Omental fat pad (tissue), 4 donors: ENCODE data around the gene TDRD1. TPM values are rescaled to one million over a fixed set of nuclear protein-coding genes. Genes with fewer than 3 reads are reported as not detected.

Source experiments
- ATAC-seq: fragments of 150-250 bp; one replicate; pipeline ENCODE4 v1.9.1; 2016; ENCODE audit warnings: mild to moderate bottlenecking, moderate library complexity; ENCODE audit not compliant: low FRiP score
- DNase-seq: peaks from one replicate; pipeline ENCODE4 v3.0.0-alpha.2; 2019; ENCODE audit warnings: low spot score
- CTCF ChIP-seq, 3 donors: fragments of 450-650 bp; IDR thresholded peaks; one replicate each; pipeline ENCODE4 v1.5.1; 2016 to 2017; ENCODE audit warnings: antibody characterized with exemption in 3 of 3, mild to moderate bottlenecking in 3 of 3, moderate library complexity in 2 of 3
- total RNA-seq, 4 donors: library from RNA; depleted of rRNA; stranded (reverse); fragments of >200 nt; gene quantifications; one replicate each; pipeline ENCODE4 v1.1.0, GENCODE V29; 2016

TDRD1 gene
- total RNA-seq, 4 donors from 2014 or later, result 0.24 to 0.46 (median 0.31) TPM; not detected in 1

GRCh38 chr10:114223066-114223465 lies 43.9 kb downstream of the TDRD1 start:
- TF ChIP-seq CTCF (IDR thresholded peaks at IDR 0.05), result no peak
- DNase-seq, result no peak
- ATAC-seq, result no peak

- ATAC-seq, result no peak
- no peak for TF ChIP-seq CTCF (IDR thresholded peaks at IDR 0.05)
- DNase-seq, result no peak
Observed at GRCh38 chr10:114228156-114228555, 49.0 kb downstream of the TDRD1 start.

- TF ChIP-seq CTCF (IDR thresholded peaks at IDR 0.05), result no peak
- ATAC-seq (no peak), DNase-seq (no peak)
Observed at GRCh38 chr10:114232561-114233176, 53.5 kb downstream of the TDRD1 start.

GRCh38 chr10:114233482-114233881 lies 54.3 kb downstream of the TDRD1 start:
- no peak for TF ChIP-seq CTCF (IDR thresholded peaks at IDR 0.05)
- no peak for DNase-seq
- ATAC-seq, result no peak

- DNase-seq (no peak), ATAC-seq (no peak)
- no peak for TF ChIP-seq CTCF (IDR thresholded peaks at IDR 0.05)
Observed at GRCh38 chr10:114234132-114234531, 55.0 kb downstream of the TDRD1 start.

- no peak for TF ChIP-seq CTCF (IDR thresholded peaks at IDR 0.05)
- DNase-seq (no peak), ATAC-seq (no peak)
Observed at GRCh38 chr10:114239117-114239993, 60.2 kb downstream of the TDRD1 start, which contains the start of gene VWA2. TSS of gene VWA2 (plus strand) at chr10:114239254. CDS start at chr10:114248714, 9,460 bp downstream.
